MM.1S (cell line): ENCODE measurements around the gene IRX5.

Experiments used
- DNase-seq: peaks from one replicate; pipeline ENCODE4 v3.0.0-alpha.2; 2015
- H2AFZ ChIP-seq: fragments of 300-600 bp; sonication (generic); 2 replicates; pipeline ENCODE4 v1.6.0; 2016; ENCODE audit warnings: antibody characterized with exemption, low read length
- H3F3A ChIP-seq: fragments of 300-600 bp; sonication (generic); 2 replicates; pipeline ENCODE4 v1.6.1; 2016; ENCODE audit warnings: mild to moderate bottlenecking, antibody characterized with exemption, low read length, moderate library complexity, mixed read lengths; ENCODE audit not compliant: insufficient read depth
- H3K27ac ChIP-seq: fragments of 300-600 bp; sonication (generic); 2 replicates; pipeline ENCODE4 v1.5.1; 2016; ENCODE audit warnings: mild to moderate bottlenecking, low read length
- H3K27me3 ChIP-seq: fragments of 300-600 bp; sonication (generic); replicated peaks from 2 replicates; pipeline ENCODE4 v1.6.0; 2016; ENCODE audit warnings: low read length; ENCODE audit not compliant: insufficient read depth
- H3K36me3 ChIP-seq: fragments of 300-600 bp; sonication (generic); replicated peaks from 2 replicates; pipeline ENCODE4 v1.6.1; 2016; ENCODE audit warnings: mild to moderate bottlenecking, low read length, mixed read lengths; ENCODE audit not compliant: insufficient read depth
- H3K4me1 ChIP-seq: fragments of 300-600 bp; sonication (generic); 2 replicates; pipeline ENCODE4 v1.6.1; 2016; ENCODE audit warnings: low read length, mixed read lengths
- H3K4me2 ChIP-seq: fragments of 300-600 bp; sonication (generic); 2 replicates; pipeline ENCODE4 v1.6.0; 2016; ENCODE audit warnings: low read depth, low read length
- H3K4me3 ChIP-seq: fragments of 300-600 bp; sonication (generic); 2 replicates; pipeline ENCODE4 v1.5.1; 2016; ENCODE audit warnings: low read length, mixed read lengths
- H3K79me2 ChIP-seq: fragments of 300-600 bp; sonication (generic); 2 replicates; pipeline ENCODE4 v1.6.1; 2016; ENCODE audit warnings: mixed run types, low read length, mixed read lengths
- H3K9ac ChIP-seq: fragments of 300-600 bp; sonication (generic); 2 replicates; pipeline ENCODE4 v1.6.1; 2016; ENCODE audit warnings: low read length, mixed read lengths
- H3K9me2 ChIP-seq: fragments of 300-600 bp; sonication (generic); replicated peaks from 2 replicates; pipeline ENCODE4 v1.6.1; 2016; ENCODE audit warnings: mild to moderate bottlenecking, low read length, mixed read lengths; ENCODE audit not compliant: insufficient read depth
- H3K9me3 ChIP-seq: fragments of 300-600 bp; sonication (generic); replicated peaks from 2 replicates; pipeline ENCODE4 v1.6.1; 2016; ENCODE audit warnings: mild to moderate bottlenecking, low read length, mixed read lengths; ENCODE audit not compliant: insufficient read depth
- H4K20me1 ChIP-seq: fragments of 300-600 bp; sonication (generic); 2 replicates; pipeline ENCODE4 v1.6.1; 2016; ENCODE audit warnings: mild to moderate bottlenecking, low read length, moderate library complexity, mixed read lengths; ENCODE audit not compliant: insufficient read depth
- CTCF ChIP-seq: fragments of 300-600 bp; sonication (generic); IDR thresholded peaks from 2 replicates; pipeline ENCODE4 v1.5.1; 2016; ENCODE audit warnings: antibody characterized with exemption, low read length, mixed read lengths
- EZH2 ChIP-seq: fragments of 300-600 bp; sonication (generic); optimal IDR thresholded peaks from 2 replicates; pipeline ENCODE3; 2017; ENCODE audit warnings: low read depth, mild to moderate bottlenecking, antibody characterized with exemption, low read length, mixed read lengths
- EZH2phosphoT487 ChIP-seq: fragments of 300-600 bp; sonication (generic); IDR thresholded peaks from 2 replicates; pipeline ENCODE4 v1.6.1; 2018; ENCODE audit warnings: antibody characterized with exemption, low read length

The IRX5 gene

GRCh38 chr16:54939029-54939346 lies 8.3 kb downstream of the IRX5 start:
- TF ChIP-seq EZH2phosphoT487 (no peak), EZH2 (no peak), CTCF (no peak)
- Histone ChIP-seq H3K4me2 (no peak overlapping the region), H3K9ac (no peak overlapping the region), H3K4me1 (no peaks in the 10 kb centered on the region), H3K79me2 (no peaks in the 10 kb centered on the region), H3K9me3 (no peaks in the 10 kb centered on the region), H3K9me2 (no peaks in the 10 kb centered on the region), H2AFZ (no peak overlapping the region), H3K36me3 (no peaks in the 10 kb centered on the region), H4K20me1 (no peaks in the 10 kb centered on the region), H3F3A (no peaks in the 10 kb centered on the region), H3K27ac (no peak overlapping the region), H3K27me3 (no peaks in the 10 kb centered on the region), H3K4me3 (no peak overlapping the region)
- no peak for DNase-seq

- no peaks in the 10 kb centered on the region for H3K79me2 ChIP-seq
- no peaks in the 10 kb centered on the region for H4K20me1 ChIP-seq
- H3K4me3 ChIP-seq = no peak overlapping the region
- no peaks in the 10 kb centered on the region for H3K4me1 ChIP-seq
- H3F3A ChIP-seq = no peaks in the 10 kb centered on the region
- no peak overlapping the region for H3K9ac ChIP-seq
- H3K27me3 ChIP-seq = no peaks in the 10 kb centered on the region
- H3K4me2 ChIP-seq = no peak overlapping the region
- H3K9me2 ChIP-seq = no peaks in the 10 kb centered on the region
- no peak overlapping the region for H2AFZ ChIP-seq
- no peak for DNase-seq
- H3K9me3 ChIP-seq = no peaks in the 10 kb centered on the region
- no peak overlapping the region for H3K27ac ChIP-seq
- H3K36me3 ChIP-seq = no peaks in the 10 kb centered on the region
- TF ChIP-seq EZH2phosphoT487 = no peak
- TF ChIP-seq EZH2 = no peak
- TF ChIP-seq CTCF = no peak
Measured at GRCh38 chr16:54939510-54940278, 9.0 kb downstream of the IRX5 start.

- Histone ChIP-seq H3K27me3 (no peaks in the 10 kb centered on the region), H3K4me3 (no peak overlapping the region), H3K27ac (no peak overlapping the region), H3K9me3 (no peaks in the 10 kb centered on the region), H3K9me2 (no peaks in the 10 kb centered on the region), H3K4me1 (no peaks in the 10 kb centered on the region), H3F3A (no peaks in the 10 kb centered on the region), H3K36me3 (no peaks in the 10 kb centered on the region), H4K20me1 (no peaks in the 10 kb centered on the region), H2AFZ (no peak overlapping the region), H3K9ac (no peak overlapping the region), H3K79me2 (no peaks in the 10 kb centered on the region), H3K4me2 (no peak overlapping the region)
- TF ChIP-seq EZH2 (no peak), CTCF (no peak), EZH2phosphoT487 (no peak)
- no peak for DNase-seq
Measured at GRCh38 chr16:54940279-54940604, 9.6 kb downstream of the IRX5 start.
